ENCODE measurements around the gene EMX2.

Gene EMX2

GRCh38 chr10:117537436-117537903 is 5.1 kb upstream of the EMX2 start:
- TF ChIP-seq, protein P1, sequence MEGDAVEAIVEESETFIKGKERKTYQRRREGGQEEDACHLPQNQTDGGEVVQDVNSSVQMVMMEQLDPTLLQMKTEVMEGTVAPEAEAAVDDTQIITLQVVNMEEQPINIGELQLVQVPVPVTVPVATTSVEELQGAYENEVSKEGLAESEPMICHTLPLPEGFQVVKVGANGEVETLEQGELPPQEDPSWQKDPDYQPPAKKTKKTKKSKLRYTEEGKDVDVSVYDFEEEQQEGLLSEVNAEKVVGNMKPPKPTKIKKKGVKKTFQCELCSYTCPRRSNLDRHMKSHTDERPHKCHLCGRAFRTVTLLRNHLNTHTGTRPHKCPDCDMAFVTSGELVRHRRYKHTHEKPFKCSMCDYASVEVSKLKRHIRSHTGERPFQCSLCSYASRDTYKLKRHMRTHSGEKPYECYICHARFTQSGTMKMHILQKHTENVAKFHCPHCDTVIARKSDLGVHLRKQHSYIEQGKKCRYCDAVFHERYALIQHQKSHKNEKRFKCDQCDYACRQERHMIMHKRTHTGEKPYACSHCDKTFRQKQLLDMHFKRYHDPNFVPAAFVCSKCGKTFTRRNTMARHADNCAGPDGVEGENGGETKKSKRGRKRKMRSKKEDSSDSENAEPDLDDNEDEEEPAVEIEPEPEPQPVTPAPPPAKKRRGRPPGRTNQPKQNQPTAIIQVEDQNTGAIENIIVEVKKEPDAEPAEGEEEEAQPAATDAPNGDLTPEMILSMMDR (conservative IDR thresholded peaks at IDR 0.05), result no peak
- H3K27ac ChIP-seq, result no peak overlapping the region

DNA sequence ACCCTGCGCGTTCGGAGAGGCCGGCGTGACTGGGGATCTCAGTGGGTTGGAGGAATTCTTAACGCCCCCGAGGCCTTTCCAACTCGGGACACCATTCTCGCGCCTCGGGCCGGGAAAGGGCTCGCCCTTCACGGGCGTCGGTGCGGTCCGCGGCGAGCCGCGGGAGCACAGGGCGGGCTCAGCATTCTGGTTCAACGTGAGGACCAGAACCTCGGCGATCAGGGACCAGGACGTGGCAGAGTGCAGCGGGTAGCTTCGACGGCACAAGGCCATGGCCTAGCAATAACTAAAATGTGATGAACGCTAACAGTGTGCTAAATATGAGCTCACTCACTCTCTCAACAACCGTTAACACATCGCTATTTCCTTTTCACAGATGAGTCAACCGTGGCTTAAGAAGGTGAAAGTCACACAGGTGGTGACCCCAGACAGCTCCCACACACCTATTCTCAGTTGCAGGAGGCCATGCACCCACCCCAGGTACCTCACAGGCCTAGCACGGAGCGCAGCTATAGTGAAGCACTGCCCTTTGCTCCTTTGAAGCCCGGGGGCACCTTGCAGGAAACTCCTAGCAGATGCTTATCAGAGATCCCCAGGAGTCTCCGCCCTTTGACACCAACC is 4.5 kb upstream of the EMX2 start:
- TF ChIP-seq, protein P1 (conservative IDR thresholded peaks at IDR 0.05), result no peak
- H3K27ac ChIP-seq, result no peak overlapping the region

DNA sequence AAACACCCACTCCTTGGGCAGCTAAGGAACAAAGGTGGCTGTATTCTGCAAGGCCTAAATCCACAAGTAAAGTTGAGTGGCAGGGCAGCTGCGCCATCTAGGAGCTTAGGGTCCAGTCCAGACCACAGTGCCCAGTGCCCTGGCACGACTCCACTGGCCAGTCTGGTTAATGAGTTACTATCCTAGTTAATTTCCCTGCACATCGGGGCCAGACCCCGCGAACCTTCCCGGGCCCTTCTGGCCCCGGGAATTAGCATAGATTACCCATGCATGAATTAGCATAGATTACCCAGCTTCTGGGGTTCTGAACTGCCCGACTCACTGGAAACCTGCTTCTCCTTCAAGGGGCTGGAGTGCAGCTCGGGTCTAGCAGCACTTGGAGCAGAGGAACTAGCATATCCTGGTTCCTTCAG is 3.2 kb upstream of the EMX2 start:
- no peak overlapping the region for H3K27ac ChIP-seq
- TF ChIP-seq, protein P1 (conservative IDR thresholded peaks at IDR 0.05), result no peak

DNA sequence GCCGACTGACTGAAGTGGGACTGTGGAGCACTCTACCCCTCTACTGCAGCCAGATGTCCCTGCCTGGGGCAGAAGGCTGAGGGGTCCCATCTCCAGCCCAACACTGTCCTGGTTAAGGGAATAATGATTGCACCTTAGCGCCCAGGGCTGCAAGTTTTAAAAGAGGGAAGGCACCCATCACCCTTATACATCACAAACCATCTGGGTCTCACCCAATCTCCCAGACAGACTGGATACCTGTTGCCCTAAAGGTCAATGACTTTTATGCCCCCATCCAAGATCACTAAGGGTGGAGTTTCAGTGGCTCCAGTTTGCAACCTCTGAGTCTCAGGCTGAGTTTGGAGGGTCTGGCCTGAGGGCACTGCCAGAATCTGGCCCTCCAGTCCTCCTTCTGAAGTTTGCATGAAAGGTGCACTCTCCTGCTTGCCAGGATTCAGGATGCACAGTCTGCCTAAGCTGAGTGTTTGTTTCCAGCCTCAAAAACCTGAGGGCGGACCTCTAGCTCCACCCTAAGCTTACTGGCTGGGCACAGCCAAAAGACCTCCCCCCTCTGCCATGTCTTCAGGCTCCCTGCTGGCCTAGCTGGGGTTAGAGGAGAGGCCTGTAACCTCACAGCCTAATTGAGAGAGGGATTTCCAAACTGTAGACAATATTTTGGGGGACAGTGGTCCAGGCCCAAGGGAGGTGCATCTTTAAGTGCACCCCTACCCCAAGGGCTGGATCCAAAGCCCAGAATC is 2.5 kb upstream of the EMX2 start:
- TF ChIP-seq, protein P1 (conservative IDR thresholded peaks at IDR 0.05), result no peak
- H3K27ac ChIP-seq, result no peak overlapping the region

DNA sequence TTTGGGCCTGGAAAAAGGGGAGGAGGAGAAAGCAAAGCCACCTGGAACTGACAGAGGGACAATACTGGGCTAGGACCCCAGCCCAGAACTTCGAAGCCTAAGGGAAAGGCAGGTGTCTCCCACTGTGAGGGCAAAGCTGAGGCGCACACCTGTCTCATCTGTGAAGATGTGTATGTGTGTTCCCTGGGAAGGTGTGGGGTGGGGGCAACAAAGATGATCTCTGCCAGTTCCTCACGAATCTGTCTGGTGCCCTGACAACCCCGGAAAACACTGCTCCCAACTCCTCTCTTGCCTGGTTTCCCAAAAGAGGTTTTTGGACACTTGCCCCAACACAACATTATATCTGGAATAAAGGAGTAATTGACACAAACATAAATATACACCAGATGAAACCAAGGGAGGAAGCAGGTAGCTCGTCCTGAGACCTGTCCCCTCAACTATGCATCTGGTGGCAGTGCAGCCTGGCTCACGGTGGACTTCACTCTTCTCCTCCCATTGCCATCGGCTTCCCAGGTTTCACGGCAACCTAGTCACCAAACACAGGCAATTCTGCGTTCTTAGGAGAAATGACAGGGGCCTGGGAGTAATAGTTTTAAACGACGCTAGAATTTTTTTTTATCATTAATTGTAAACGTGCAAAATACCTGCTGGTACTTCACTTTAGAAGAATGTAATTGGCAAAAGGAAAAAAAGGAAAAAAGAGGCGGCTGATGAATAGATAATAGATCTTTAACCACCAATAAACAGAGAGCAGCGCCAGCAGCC is 1.7 kb upstream of the EMX2 start:
- TF ChIP-seq, protein P1 (conservative IDR thresholded peaks at IDR 0.05), result no peak
- H3K27ac ChIP-seq, result no peak overlapping the region

DNA sequence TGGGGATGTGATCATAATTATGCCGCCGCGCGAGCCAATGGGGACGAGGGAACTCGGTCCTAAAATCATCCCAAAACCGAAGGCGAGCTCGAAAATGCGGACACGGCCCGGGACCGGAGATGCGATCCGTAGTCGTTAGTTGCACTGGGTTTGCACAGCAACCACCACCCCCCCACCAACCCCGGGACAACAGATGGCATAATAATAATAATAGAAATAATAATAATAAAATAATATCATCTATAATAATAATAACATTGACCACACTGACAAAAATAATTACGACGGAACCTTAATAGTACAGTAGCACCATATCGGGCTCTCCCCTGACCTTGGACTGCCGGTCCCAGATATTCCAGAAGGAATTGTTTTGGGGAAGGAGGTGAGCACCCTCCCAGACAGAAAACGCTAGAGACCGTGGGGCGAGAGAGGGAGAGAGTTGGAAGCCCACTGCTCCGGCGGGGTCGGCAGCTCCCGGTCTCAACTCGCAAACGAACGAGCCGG is 1.1 kb upstream of the EMX2 start:
- TF ChIP-seq, protein P1 (conservative IDR thresholded peaks at IDR 0.05), result no peak
- no peak overlapping the region for H3K27ac ChIP-seq

Measured in VCaP (cell line).